Measurements from ENCODE around the gene TRAF3.
A peak's percentile ranks its signal among the peaks of the same experiment; 100 is the strongest.

The TRAF3 gene

GRCh38 chr14:102940729-102941362 lies 163.6 kb downstream of the TRAF3 start:
- Histone ChIP-seq H4K20me1 (ENCODE audit: low read depth, low read length) (no peaks in the 10 kb centered on the region), H3K4me2 (ENCODE audit: low read depth, low read length, poor library complexity, severe bottlenecking) (peak overlapping the region; percentile 40), H3K4me3 (ENCODE audit: insufficient read depth, low read length, poor library complexity, severe bottlenecking) (no peak overlapping the region), H3K79me2 (ENCODE audit: insufficient read depth, low read length) (no peaks in the 10 kb centered on the region), H3K9ac (ENCODE audit: low read length) (peak overlapping the region; percentile 7; the same call in 1 of the 2 replicates), H3F3A (ENCODE audit: insufficient read depth) (peaks cover 10% of the 10 kb centered on the region), H3K27me3 (ENCODE audit: low read length) (no peaks in the 10 kb centered on the region), H2AFZ (ENCODE audit: low read depth, low read length, severe bottlenecking) (no peak overlapping the region), H3K36me3 (ENCODE audit: low read length) (no peaks in the 10 kb centered on the region), H3K9me3 (ENCODE audit: insufficient read depth, low read length) (no peaks in the 10 kb centered on the region), H3K27ac (ENCODE audit: low read depth, low read length) (peak overlapping the region; percentile 80), H3K9me2 (replicated peaks; ENCODE audit: insufficient read depth, low read length) (no peaks in the 10 kb centered on the region)
- TF ChIP-seq EZH2phosphoT487 (conservative IDR thresholded peaks at IDR 0.05; ENCODE audit: low read length): no peak
- TF ChIP-seq CTCF (IDR thresholded peaks at IDR 0.05; ENCODE audit: insufficient read depth, low read length, poor library complexity, severe bottlenecking): no peak

GRCh38 chr14:102941419-102942011 lies 164.3 kb downstream of the TRAF3 start:
- Histone ChIP-seq H2AFZ (ENCODE audit: low read depth, low read length, severe bottlenecking) (no peak overlapping the region), H3F3A (ENCODE audit: insufficient read depth) (peaks cover 7% of the 10 kb centered on the region), H3K79me2 (ENCODE audit: insufficient read depth, low read length) (no peaks in the 10 kb centered on the region), H3K9me2 (replicated peaks; ENCODE audit: insufficient read depth, low read length) (no peaks in the 10 kb centered on the region), H3K27ac (ENCODE audit: low read depth, low read length) (peak overlapping the region; percentile 80), H3K4me3 (ENCODE audit: insufficient read depth, low read length, poor library complexity, severe bottlenecking) (no peak overlapping the region), H3K9me3 (ENCODE audit: insufficient read depth, low read length) (no peaks in the 10 kb centered on the region), H3K27me3 (ENCODE audit: low read length) (no peaks in the 10 kb centered on the region), H4K20me1 (ENCODE audit: low read depth, low read length) (no peaks in the 10 kb centered on the region), H3K36me3 (ENCODE audit: low read length) (no peaks in the 10 kb centered on the region), H3K4me2 (ENCODE audit: low read depth, low read length, poor library complexity, severe bottlenecking) (peak overlapping the region; percentile 40), H3K9ac (ENCODE audit: low read length) (peak overlapping the region; percentile 7; the same call in 1 of the 2 replicates)
- TF ChIP-seq CTCF (IDR thresholded peaks at IDR 0.05; ENCODE audit: insufficient read depth, low read length, poor library complexity, severe bottlenecking) (no peak), EZH2phosphoT487 (conservative IDR thresholded peaks at IDR 0.05; ENCODE audit: low read length) (no peak)

- peaks cover 7% of the 10 kb centered on the region for H3F3A ChIP-seq (ENCODE audit: insufficient read depth)
- no peaks in the 10 kb centered on the region for H3K9me3 ChIP-seq (ENCODE audit: insufficient read depth, low read length)
- no peak overlapping the region for H2AFZ ChIP-seq (ENCODE audit: low read depth, low read length, severe bottlenecking)
- no peaks in the 10 kb centered on the region for H3K27me3 ChIP-seq (ENCODE audit: low read length)
- H3K9ac ChIP-seq (ENCODE audit: low read length): no peak overlapping the region
- peak overlapping the region; percentile 80 for H3K27ac ChIP-seq (ENCODE audit: low read depth, low read length)
- H3K4me2 ChIP-seq (ENCODE audit: low read depth, low read length, poor library complexity, severe bottlenecking): peak overlapping the region; percentile 40
- no peaks in the 10 kb centered on the region for H3K9me2 ChIP-seq (replicated peaks; ENCODE audit: insufficient read depth, low read length)
- no peaks in the 10 kb centered on the region for H3K79me2 ChIP-seq (ENCODE audit: insufficient read depth, low read length)
- TF ChIP-seq CTCF (IDR thresholded peaks at IDR 0.05; ENCODE audit: insufficient read depth, low read length, poor library complexity, severe bottlenecking) (no peak), EZH2phosphoT487 (conservative IDR thresholded peaks at IDR 0.05; ENCODE audit: low read length) (no peak)
- no peaks in the 10 kb centered on the region for H3K36me3 ChIP-seq (ENCODE audit: low read length)
- no peaks in the 10 kb centered on the region for H4K20me1 ChIP-seq (ENCODE audit: low read depth, low read length)
- H3K4me3 ChIP-seq (ENCODE audit: insufficient read depth, low read length, poor library complexity, severe bottlenecking): no peak overlapping the region
These were observed 164.8 kb downstream of the TRAF3 start for GRCh38 chr14:102942069-102942468.
